VCaP (cell line): ENCODE measurements around the gene SP6.

ENCODE experiments used
- H3K27ac ChIP-seq: fragments of 450-650 bp; 2 replicates; pipeline ENCODE4 v1.5.1; 2017
- CTCF ChIP-seq: fragments of 450-650 bp; conservative IDR thresholded peaks from 2 replicates; pipeline ENCODE4 v1.5.1; 2017; ENCODE audit warnings: mild to moderate bottlenecking, moderate library complexity

Gene SP6

GRCh38 chr17:47818002-47818695 lies 32.8 kb downstream of the SP6 start:
- no peak for TF ChIP-seq CTCF
- no peak overlapping the region for H3K27ac ChIP-seq

GRCh38 chr17:47816947-47817346 lies 34.0 kb downstream of the SP6 start:
- no peak for TF ChIP-seq CTCF
- no peak overlapping the region for H3K27ac ChIP-seq

- no peak overlapping the region for H3K27ac ChIP-seq
- no peak for TF ChIP-seq CTCF
Measured at GRCh38 chr17:47816111-47816735, 34.7 kb downstream of the SP6 start.

GRCh38 chr17:47815106-47815918 lies 35.7 kb downstream of the SP6 start:
- H3K27ac ChIP-seq, result no peak overlapping the region
- no peak for TF ChIP-seq CTCF

- TF ChIP-seq CTCF, result no peak
- H3K27ac ChIP-seq, result no peak overlapping the region
Measured at GRCh38 chr17:47813512-47814031, 37.4 kb downstream of the SP6 start.

- no peak for TF ChIP-seq CTCF
- H3K27ac ChIP-seq, result no peak overlapping the region
Measured at GRCh38 chr17:47813077-47813476, 37.9 kb downstream of the SP6 start.
